Measurements from ENCODE around the gene BCAS1. TPM values are rescaled to one million over a fixed set of nuclear protein-coding genes. Genes with fewer than 3 reads are reported as not detected.

BCAS1 gene
- total and polyA plus RNA-seq, 10 donors, result 0.23 to 1.3 (median 0.55) TPM; not detected in 2

DNA sequence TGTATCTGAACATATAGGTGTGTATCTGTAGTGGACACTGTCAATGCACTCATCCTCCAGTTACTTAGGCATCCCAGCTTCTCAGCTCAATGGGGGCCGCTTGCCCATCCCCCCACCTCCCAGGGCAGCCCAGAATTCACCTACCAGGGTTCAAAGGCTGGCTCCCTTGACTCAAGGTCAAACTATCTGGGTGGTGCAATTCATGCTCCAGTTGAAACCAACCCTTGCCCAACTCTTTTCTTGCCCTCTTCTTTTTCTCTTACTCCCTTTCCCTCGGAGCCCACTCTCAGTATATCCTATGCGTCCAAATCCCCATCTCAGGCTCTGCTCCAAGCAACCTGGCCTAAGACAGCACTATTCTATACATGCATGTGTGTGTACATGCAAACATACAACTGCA lies 127.4 kb downstream of the BCAS1 start:
- DNase-seq, result no peak
- no peak overlapping the region for H3K27ac ChIP-seq
- 74 to 92% (median 82%) methylated on average over 3 of the region's 3 CpGs for WGBS, 5 donors
- no peak overlapping the region for H3K4me3 ChIP-seq
- no peaks in the 10 kb centered on the region for H3K9me3 ChIP-seq
- intact Hi-C loops (cut with DNase I; ENCODE audit: low total_unique reads), result loop anchor here (5.0 to 10.0 kb wide), 2 partner anchors 366 to 528 kb away; no protein-coding TSS in a partner anchor
- H3K4me1 ChIP-seq, result peaks cover 29 to 66% (median 56%) of the 10 kb centered on the region in 6 donors
- TF ChIP-seq, protein P1, sequence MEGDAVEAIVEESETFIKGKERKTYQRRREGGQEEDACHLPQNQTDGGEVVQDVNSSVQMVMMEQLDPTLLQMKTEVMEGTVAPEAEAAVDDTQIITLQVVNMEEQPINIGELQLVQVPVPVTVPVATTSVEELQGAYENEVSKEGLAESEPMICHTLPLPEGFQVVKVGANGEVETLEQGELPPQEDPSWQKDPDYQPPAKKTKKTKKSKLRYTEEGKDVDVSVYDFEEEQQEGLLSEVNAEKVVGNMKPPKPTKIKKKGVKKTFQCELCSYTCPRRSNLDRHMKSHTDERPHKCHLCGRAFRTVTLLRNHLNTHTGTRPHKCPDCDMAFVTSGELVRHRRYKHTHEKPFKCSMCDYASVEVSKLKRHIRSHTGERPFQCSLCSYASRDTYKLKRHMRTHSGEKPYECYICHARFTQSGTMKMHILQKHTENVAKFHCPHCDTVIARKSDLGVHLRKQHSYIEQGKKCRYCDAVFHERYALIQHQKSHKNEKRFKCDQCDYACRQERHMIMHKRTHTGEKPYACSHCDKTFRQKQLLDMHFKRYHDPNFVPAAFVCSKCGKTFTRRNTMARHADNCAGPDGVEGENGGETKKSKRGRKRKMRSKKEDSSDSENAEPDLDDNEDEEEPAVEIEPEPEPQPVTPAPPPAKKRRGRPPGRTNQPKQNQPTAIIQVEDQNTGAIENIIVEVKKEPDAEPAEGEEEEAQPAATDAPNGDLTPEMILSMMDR (IDR thresholded peaks at IDR 0.05 in 8 of 11, conservative IDR thresholded peaks at IDR 0.05 in 3 of 11), result no peak
- TF ChIP-seq POLR2A (IDR thresholded peaks at IDR 0.05) (no peak), POLR2AphosphoS5 (IDR thresholded peaks at IDR 0.05) (no peak)
- no peaks in the 10 kb centered on the region for H3K27me3 ChIP-seq (replicated peaks in 1 of 7)
- H3K36me3 ChIP-seq, result no peaks in the 10 kb centered on the region

DNA sequence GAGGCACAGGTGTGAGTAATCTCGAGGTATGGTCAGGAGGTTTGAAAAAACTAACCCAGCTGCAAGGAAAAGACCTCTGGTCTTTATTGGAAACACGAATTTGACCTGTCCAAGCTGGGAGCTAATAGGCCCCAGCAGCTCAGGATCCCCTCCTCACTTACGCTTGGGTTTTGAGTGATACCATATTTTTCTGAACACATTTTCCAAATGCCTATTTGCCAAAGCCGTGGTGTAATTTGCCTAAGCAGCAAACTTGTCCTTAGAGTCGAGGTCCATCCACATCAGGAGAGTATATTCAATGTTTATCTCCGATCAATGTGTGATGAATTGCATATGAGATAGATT lies 128.0 kb downstream of the BCAS1 start:
- Histone ChIP-seq H3K4me3 (no peak overlapping the region), H3K9me3 (no peaks in the 10 kb centered on the region), H3K4me1 (peaks cover 29 to 70% (median 57%) of the 10 kb centered on the region in 6 donors), H3K27me3 (replicated peaks in 1 of 7) (no peaks in the 10 kb centered on the region), H3K27ac (peak overlapping the region in 4 of 8 donors; percentile 57 to 75 (median 68)), H3K36me3 (no peaks in the 10 kb centered on the region)
- no peak for DNase-seq
- WGBS, 5 donors, result 77 to 87% (median 84%) methylated on average over 6 of the region's 6 CpGs
- intact Hi-C loops (cut with DNase I; ENCODE audit: low total_unique reads), result loop anchor here (5.0 to 10.0 kb wide), 2 partner anchors 365 to 528 kb away; no protein-coding TSS in a partner anchor
- TF ChIP-seq POLR2AphosphoS5 (IDR thresholded peaks at IDR 0.05), result no peak
- TF ChIP-seq, protein P1 (IDR thresholded peaks at IDR 0.05 in 8 of 11, conservative IDR thresholded peaks at IDR 0.05 in 3 of 11), result no peak
- no peak for TF ChIP-seq POLR2A (IDR thresholded peaks at IDR 0.05)

GRCh38 chr20:53941680-53942471 lies 128.5 kb downstream of the BCAS1 start:
- no peak for DNase-seq
- H3K4me1 ChIP-seq, result peaks cover 29 to 76% (median 60%) of the 10 kb centered on the region in 6 donors
- no peaks in the 10 kb centered on the region for H3K9me3 ChIP-seq
- peak overlapping the region in 7 of 8 donors; percentile 20 to 75 (median 60) for H3K27ac ChIP-seq
- TF ChIP-seq POLR2AphosphoS5 (IDR thresholded peaks at IDR 0.05), result no peak
- TF ChIP-seq, protein P1 (IDR thresholded peaks at IDR 0.05 in 8 of 11, conservative IDR thresholded peaks at IDR 0.05 in 3 of 11), result no peak
- TF ChIP-seq POLR2A (IDR thresholded peaks at IDR 0.05), result no peak
- no peaks in the 10 kb centered on the region for H3K36me3 ChIP-seq
- H3K27me3 ChIP-seq (replicated peaks in 1 of 7), result no peaks in the 10 kb centered on the region
- peak overlapping the region in 1 of 8 donors; percentile 49 for H3K4me3 ChIP-seq
- intact Hi-C loops (cut with DNase I; ENCODE audit: low total_unique reads), result loop anchor here (5.0 to 10.0 kb wide), 2 partner anchors 365 to 527 kb away; no protein-coding TSS in a partner anchor
- 59 to 69% (median 66%) methylated on average over 7 of the region's 7 CpGs for WGBS, 5 donors

DNA sequence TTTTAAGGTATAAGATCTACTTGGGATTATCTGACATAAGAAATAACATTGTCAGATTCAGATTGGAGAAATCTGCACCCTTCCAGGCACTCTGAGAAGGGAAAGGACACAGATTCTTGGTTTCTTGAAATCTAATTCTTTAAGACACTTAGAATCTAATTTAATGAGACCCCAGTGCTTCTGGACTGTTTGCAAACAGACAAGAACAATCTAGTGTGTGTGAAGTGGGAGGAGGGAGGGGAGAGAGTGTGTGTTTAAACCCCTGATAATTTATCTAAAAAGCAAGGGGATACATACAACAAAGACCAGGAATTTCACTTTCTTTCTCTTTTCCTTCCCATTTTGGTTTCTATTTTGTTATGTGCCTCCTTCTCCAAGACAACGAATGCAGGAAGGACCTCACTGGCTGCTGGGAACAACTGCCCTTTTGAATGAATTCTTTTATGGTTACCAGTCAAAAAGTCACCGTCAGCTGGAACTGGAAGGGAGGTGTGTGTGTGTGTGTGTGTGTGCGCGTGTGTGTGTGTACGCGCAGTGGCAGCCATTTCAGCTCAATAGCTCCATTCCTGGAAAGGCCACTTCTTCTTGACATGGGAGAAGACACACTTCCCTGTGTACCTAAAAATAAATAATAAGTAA lies 129.4 kb downstream of the BCAS1 start:
- no peaks in the 10 kb centered on the region for H3K27me3 ChIP-seq (replicated peaks in 1 of 7)
- no peak for DNase-seq
- TF ChIP-seq POLR2AphosphoS5 (IDR thresholded peaks at IDR 0.05), result no peak
- TF ChIP-seq POLR2A (IDR thresholded peaks at IDR 0.05), result no peak
- TF ChIP-seq, protein P1 (IDR thresholded peaks at IDR 0.05 in 8 of 11, conservative IDR thresholded peaks at IDR 0.05 in 3 of 11), result no peak
- peaks cover 30 to 84% (median 64%) of the 10 kb centered on the region in 6 donors for H3K4me1 ChIP-seq
- peak overlapping the region in 1 of 8 donors; percentile 49 for H3K4me3 ChIP-seq
- no peaks in the 10 kb centered on the region for H3K36me3 ChIP-seq
- no peaks in the 10 kb centered on the region for H3K9me3 ChIP-seq
- WGBS, 5 donors, result 37 to 50% (median 45%) methylated on average over 6 of the region's 6 CpGs
- H3K27ac ChIP-seq, result peak overlapping the region; percentile 20 to 75 (median 60)
- intact Hi-C loops (cut with DNase I; ENCODE audit: low total_unique reads), result loop anchor here (5.0 to 10.0 kb wide), 2 partner anchors 364 to 526 kb away; no protein-coding TSS in a partner anchor
